ENCODE results near the gene RFX7. TPM values are rescaled to one million over a fixed set of nuclear protein-coding genes. Genes with fewer than 3 reads are reported as not detected.

The RFX7 gene
- total RNA-seq, 3 donors from 2014 or later = 8.3 to 14.8 (median 10.8) TPM

GRCh38 chr15:56227306-56227705 lies 16.4 kb downstream of the RFX7 start:
- TF ChIP-seq POLR2A (IDR thresholded peaks at IDR 0.05) (no peak), CTCF (IDR thresholded peaks at IDR 0.05) (no peak), POLR2AphosphoS5 (IDR thresholded peaks at IDR 0.05) (no peak)
- H3K4me1 ChIP-seq = no peaks in the 10 kb centered on the region
- no peak overlapping the region for H3K4me3 ChIP-seq
- intact Hi-C loops (cut with DNase I; ENCODE audit: low total_unique reads) = no loop called here
- H3K27ac ChIP-seq = no peak overlapping the region
- no peak for DNase-seq (ENCODE audit: low spot score in 2 of 2)
- peaks cover 21 to 42% of the 10 kb centered on the region in 2 donors for H3K9me3 ChIP-seq
- no peaks in the 10 kb centered on the region for H3K27me3 ChIP-seq
- no peaks in the 10 kb centered on the region for H3K36me3 ChIP-seq

DNA sequence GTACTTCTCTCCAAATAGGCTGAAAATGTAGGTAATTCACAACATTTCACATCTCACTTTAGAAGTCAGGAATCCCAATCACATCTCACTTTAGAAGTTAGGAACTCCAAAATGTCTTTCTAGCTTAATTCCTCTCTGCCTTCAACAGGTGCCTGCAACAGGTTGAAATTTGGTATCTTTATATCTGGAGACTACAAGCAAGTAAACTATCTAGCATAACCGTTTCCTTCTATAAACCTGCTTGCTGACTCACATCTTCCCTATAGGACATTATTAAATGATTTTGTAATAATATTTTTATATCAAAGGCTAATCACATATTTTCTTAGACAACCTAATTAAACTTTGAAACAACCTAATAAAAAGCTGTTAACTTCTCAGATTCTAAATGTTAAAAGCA lies 18.2 kb downstream of the RFX7 start:
- Histone ChIP-seq H3K4me1 (no peaks in the 10 kb centered on the region), H3K27me3 (no peaks in the 10 kb centered on the region), H3K36me3 (no peaks in the 10 kb centered on the region), H3K9me3 (peaks cover 10 to 28% of the 10 kb centered on the region in 2 donors), H3K4me3 (no peak overlapping the region), H3K27ac (no peak overlapping the region)
- TF ChIP-seq CTCF (IDR thresholded peaks at IDR 0.05) = no peak
- TF ChIP-seq POLR2A (IDR thresholded peaks at IDR 0.05) = no peak
- TF ChIP-seq POLR2AphosphoS5 (IDR thresholded peaks at IDR 0.05) = no peak
- intact Hi-C loops (cut with DNase I; ENCODE audit: low total_unique reads) = no loop called here
- DNase-seq (ENCODE audit: low spot score in 2 of 2) = no peak

DNA sequence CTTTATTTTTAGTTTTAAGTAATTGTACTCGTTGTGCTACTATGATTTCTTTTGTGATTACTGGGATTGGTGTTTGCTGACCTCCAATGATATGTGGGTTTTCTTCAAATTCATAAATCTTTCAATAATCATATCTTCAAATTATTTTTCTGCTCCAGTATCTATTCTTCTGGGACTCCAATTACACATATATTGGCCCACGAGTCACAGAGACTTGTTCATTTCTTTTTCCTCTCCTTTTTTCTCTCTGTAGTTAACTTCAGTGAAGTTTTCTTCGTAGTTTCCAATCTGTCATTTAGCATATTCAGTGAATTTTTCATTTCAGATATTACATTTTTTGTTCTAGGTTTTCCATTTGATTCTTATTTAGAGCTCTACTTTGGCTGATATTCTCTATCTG lies 21.4 kb downstream of the RFX7 start:
- TF ChIP-seq POLR2AphosphoS5 (IDR thresholded peaks at IDR 0.05) (no peak), POLR2A (IDR thresholded peaks at IDR 0.05) (no peak), CTCF (IDR thresholded peaks at IDR 0.05) (no peak)
- no peaks in the 10 kb centered on the region for H3K36me3 ChIP-seq
- no peak overlapping the region for H3K4me3 ChIP-seq
- no peaks in the 10 kb centered on the region for H3K27me3 ChIP-seq
- intact Hi-C loops (cut with DNase I; ENCODE audit: low total_unique reads) = no loop called here
- H3K27ac ChIP-seq = no peak overlapping the region
- H3K9me3 ChIP-seq = peaks cover 4 to 13% of the 10 kb centered on the region in 2 donors
- no peaks in the 10 kb centered on the region for H3K4me1 ChIP-seq
- no peak for DNase-seq (ENCODE audit: low spot score in 2 of 2)

- H3K36me3 ChIP-seq = no peaks in the 10 kb centered on the region
- H3K27me3 ChIP-seq = no peaks in the 10 kb centered on the region
- H3K4me3 ChIP-seq = no peak overlapping the region
- DNase-seq (ENCODE audit: low spot score in 2 of 2) = no peak
- intact Hi-C loops (cut with DNase I; ENCODE audit: low total_unique reads) = no loop called here
- no peak for TF ChIP-seq POLR2A (IDR thresholded peaks at IDR 0.05)
- TF ChIP-seq POLR2AphosphoS5 (IDR thresholded peaks at IDR 0.05) = no peak
- no peak for TF ChIP-seq CTCF (IDR thresholded peaks at IDR 0.05)
- peaks cover 0 to 2% of the 10 kb centered on the region in 2 donors for H3K9me3 ChIP-seq
- no peak overlapping the region for H3K27ac ChIP-seq
- no peaks in the 10 kb centered on the region for H3K4me1 ChIP-seq
Measured at GRCh38 chr15:56217341-56217740, 26.3 kb downstream of the RFX7 start.

- no peak overlapping the region for H3K27ac ChIP-seq
- H3K4me3 ChIP-seq = no peak overlapping the region
- intact Hi-C loops (cut with DNase I; ENCODE audit: low total_unique reads) = no loop called here
- DNase-seq (ENCODE audit: low spot score in 2 of 2) = no peak
- TF ChIP-seq POLR2AphosphoS5 (IDR thresholded peaks at IDR 0.05) (no peak), POLR2A (IDR thresholded peaks at IDR 0.05) (no peak), CTCF (IDR thresholded peaks at IDR 0.05) (no peak)
- peaks cover 0 to 4% of the 10 kb centered on the region in 2 donors for H3K9me3 ChIP-seq
- no peaks in the 10 kb centered on the region for H3K27me3 ChIP-seq
- H3K4me1 ChIP-seq = no peaks in the 10 kb centered on the region
- no peaks in the 10 kb centered on the region for H3K36me3 ChIP-seq
Measured at GRCh38 chr15:56215769-56216168, 27.9 kb downstream of the RFX7 start.

All from breast epithelium (tissue), 4 donors.